Measurements from ENCODE around the gene C2.
"Not testable (repeated sequence)": the region's sequence is repeated elsewhere in the genome, so short reads cannot be mapped to it uniquely, and the experiment has no call there.

GRCh38 chr6:31908255-31908654 lies 19.3 kb upstream of the C2 start:
- not testable (repeated sequence) for TF ChIP-seq CTCF (IDR thresholded peaks at IDR 0.05 in 8 of 11, conservative IDR thresholded peaks at IDR 0.05 in 3 of 11); POLR2A (IDR thresholded peaks at IDR 0.05)
